ENCODE data around the gene RAMP1. TPM values are rescaled to one million over a fixed set of nuclear protein-coding genes. Genes with fewer than 3 reads are reported as not detected.

Gene RAMP1
- 0.25 TPM in 1 of 2 replicates, not detected in the other for total RNA-seq

DNA sequence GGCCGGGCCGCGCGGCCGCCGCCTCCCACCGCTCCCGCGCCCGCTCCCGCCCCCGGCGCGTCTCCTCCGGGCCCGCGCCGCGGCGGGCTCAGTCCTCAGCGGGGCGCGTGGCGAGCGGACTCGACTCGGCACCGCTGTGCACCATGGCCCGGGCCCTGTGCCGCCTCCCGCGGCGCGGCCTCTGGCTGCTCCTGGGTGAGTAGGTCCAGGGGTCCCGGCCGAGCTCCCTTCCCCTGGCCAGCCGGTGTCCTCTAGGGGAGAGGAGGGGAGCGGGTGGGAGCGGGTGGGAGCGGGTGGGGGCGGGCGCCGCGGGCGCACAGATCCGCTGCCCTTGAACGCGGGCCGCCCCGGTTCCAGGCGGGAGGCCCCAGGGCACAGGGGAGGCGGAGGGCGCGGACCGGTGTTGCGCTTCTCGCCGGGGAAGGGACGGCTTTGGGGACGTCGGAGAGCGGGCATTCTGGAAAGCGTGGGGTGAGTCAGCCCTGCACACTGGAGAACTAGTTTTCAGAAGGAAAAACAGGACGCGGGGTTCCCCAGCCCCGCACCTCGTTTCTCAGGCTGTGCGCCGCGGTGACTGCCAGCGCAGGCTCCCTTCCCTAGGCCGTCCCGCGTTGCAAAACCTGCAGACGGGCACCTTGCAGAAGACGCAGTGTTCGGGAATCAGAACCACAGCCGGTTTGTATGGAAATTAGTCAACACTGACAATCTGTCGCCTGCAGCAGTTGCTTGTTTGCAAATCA lies at the start of gene RAMP1:
TSS of gene RAMP1 (plus strand) at position 91 of the 740 bp plus-strand sequence. CDS start at position 144, 53 bp downstream.

Other genes starting within 250 kb of the RAMP1 start
- gene LRRFIP1, start 232.0 kb upstream of the RAMP1 start, total RNA-seq, result 134 and 166 TPM in 2 replicates
- 0.31 and 0.32 TPM in 2 replicates for gene RBM44, start 60.8 kb upstream of the RAMP1 start, total RNA-seq
- gene UBE2F, start 107.4 kb downstream of the RAMP1 start, total RNA-seq, result 28.3 and 38.3 TPM in 2 replicates
- 18.5 and 23.3 TPM in 2 replicates for gene SCLY, start 201.4 kb downstream of the RAMP1 start, total RNA-seq
- not detected in 2 replicates for gene ESPNL, start 240.7 kb downstream of the RAMP1 start, total RNA-seq

Data from bladder microvascular endothelial cell (primary cell).